ENCODE results near the gene EXTL2.
"Not testable (repeated sequence)": the region's sequence is repeated elsewhere in the genome, so short reads cannot be mapped to it uniquely, and the experiment has no call there.

EXTL2 gene

DNA sequence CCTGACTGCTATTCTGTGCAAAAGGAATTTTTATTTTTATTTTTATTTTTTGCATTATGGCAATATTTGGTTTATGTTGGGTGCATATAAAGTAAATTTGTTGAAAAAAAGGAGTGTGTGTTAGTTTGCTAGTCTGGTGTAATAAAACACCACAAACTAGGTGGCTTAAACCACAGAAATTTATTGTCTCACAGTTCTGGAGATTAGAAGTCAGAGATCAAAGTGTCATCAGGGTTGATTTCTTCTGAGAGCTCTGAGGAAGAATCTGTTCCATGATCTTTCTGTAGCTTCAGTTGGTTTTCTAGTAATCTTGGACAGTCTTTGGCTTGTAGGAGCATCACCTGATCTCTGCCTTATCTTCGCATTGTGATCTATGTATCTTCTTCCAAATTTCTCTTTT is 7.7 kb upstream of the EXTL2 start:
- no peak for DNase-seq (ENCODE audit: low read depth)

- peak; percentile 12 for DNase-seq (ENCODE audit: low read depth)
Measured at GRCh38 chr1:100896481-100896982, 1.9 kb upstream of the EXTL2 start.

DNA sequence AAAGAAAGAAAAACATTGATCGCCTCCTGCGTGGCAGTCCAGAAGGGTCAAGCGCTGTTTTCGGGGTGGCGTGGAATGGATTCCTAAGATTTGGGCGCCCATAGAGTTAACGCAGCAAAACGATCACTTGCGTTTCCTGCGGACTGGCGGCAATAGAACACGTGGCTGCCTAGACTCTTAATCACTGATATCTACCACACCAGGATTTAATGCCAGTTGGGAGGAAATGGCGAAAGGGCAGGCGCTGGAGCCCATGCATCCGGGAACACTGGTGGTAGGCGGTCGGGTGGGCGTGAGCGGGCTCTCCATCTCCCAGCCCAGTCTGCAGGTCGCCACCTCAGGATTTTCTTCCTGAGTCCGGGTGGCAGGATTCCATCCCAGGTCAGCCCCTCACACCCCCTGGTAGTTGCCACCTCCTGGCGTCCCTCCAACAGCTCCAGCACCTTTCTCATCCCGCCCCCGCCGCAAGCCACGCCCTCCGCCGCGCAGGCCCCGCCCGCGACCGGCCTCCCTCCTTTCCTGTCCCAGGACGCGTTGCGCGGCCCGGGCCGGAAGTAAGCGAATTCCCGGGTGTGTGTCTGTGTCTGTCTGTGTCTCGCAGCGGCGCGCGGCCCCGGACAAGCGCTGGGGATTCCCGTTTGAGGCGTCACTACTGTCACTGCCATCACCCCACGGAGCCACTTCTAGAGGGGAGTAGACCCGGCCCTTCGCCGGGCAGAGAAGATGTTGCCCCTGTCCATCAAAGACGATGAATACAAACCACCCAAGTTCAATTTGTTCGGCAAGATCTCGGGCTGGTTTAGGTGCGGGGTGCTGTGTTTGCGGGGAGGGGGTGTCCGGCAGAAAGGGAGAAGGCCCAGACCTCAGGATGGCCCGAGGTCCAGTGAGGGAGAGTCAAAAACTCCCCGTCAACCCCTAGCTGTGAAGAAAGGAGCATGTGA is 1.2 kb upstream of the EXTL2 start, which contains the start of gene SLC30A7:
Gene SLC30A7, plus strand, starts transcription at position 551 of the 941 bp plus-strand sequence. Its CDS starts 173 bp downstream, at position 724.
- DNase-seq (ENCODE audit: low read depth), result peak; percentile 97

DNA sequence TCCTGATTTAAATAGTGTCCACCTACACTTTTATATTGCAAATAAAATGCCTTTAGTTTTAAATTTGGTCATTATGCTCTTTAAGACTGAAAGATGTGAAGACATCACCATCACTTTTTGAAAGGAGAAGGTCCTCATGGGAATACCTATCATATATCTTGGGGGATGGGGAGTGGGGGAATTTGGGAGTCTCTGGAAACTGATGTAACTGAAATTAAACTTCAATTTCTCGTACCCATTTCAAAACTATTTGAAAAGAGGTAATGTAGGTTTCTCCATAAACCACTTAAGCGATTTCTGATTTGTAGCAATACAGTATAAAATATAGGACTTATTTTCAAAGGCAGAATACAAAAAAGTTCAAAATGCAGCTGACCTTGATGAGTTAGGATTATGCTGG is 924 bp downstream of the EXTL2 start:
- no peak for DNase-seq (ENCODE audit: low read depth)

- no peak for DNase-seq (ENCODE audit: low read depth)
Measured at GRCh38 chr1:100892554-100892953, 2.1 kb downstream of the EXTL2 start.

DNA sequence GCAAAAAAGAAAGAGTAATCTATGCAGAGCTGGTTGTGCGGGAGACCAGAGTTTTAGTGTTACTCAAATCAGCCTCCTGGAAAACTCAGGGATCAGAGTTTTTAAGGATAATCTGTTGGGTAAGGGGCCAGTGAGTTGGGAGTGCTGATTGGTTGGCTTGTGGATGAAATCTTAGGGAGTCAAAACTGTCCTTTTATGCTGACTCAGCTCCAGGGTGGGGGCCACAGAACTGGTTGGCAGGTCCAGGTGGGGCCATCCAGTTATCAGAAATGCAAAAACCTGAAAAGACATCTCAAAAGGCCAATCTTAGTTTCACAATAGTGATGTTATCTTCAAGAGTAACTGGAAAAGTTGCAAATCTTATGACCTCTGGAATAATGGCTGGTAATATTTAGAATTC is 3.3 kb downstream of the EXTL2 start:
- no peak for DNase-seq (ENCODE audit: low read depth)

- DNase-seq (ENCODE audit: low read depth), result not testable (repeated sequence)
Measured at GRCh38 chr1:100889869-100890482, 4.7 kb downstream of the EXTL2 start.

DNA sequence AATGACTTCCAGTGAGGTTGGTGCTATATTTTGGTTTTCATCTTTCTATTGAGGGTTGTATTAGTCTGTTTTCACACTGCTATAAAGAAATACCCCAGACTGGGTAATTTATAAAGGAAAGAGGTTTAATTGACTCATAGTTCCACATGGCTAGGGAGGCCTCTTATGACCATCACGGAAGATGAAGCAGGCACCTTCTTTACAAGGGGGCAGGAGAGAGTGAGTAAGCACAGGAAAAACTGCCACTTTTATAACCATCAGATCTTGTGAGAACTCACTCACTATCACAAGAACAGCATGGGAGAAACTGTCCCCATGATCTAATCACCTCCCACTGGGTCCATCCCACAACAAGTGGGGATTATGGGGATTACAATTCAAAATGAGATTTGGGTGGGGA is 5.6 kb downstream of the EXTL2 start:
- DNase-seq (ENCODE audit: low read depth), result not testable (repeated sequence)

DNA sequence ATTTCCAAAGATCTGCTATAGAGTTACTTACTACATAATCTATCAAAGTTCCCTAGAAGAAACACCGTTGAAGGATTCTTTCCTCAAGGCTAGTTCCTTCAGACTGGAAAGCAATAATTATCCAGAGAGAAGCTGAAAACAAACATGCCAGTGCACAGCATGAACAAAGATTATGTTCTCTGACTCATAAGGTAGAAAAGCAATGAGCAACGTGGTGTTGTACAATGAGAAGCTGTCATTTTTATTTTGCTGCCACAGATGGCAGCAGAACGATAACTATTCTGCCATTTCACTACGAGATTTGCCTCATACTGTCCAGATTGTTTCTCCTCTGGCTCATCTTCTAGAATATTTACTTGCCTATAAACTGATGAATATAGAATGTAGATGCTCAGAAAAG is 10.7 kb downstream of the EXTL2 start:
- DNase-seq (ENCODE audit: low read depth), result no peak

DNA sequence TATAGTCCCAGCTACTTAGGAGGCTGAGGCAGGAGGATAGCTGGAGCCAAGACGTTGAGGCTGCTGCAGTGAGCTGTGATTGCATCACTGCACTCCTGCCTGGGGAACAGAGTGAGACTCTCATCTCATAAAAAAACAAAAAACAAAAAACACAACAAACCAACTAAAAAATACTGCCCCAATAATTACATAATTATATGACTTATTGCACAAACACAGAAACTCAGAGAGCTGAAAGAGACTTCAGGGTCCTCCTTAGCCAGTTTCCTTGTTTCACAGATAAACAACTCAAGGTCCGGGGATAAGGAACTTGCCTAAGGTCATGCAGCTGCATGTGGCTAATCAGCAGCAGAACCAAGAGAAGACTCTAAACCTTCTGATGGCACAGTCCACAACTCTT is 11.9 kb downstream of the EXTL2 start:
- no peak for DNase-seq (ENCODE audit: low read depth)

DNA sequence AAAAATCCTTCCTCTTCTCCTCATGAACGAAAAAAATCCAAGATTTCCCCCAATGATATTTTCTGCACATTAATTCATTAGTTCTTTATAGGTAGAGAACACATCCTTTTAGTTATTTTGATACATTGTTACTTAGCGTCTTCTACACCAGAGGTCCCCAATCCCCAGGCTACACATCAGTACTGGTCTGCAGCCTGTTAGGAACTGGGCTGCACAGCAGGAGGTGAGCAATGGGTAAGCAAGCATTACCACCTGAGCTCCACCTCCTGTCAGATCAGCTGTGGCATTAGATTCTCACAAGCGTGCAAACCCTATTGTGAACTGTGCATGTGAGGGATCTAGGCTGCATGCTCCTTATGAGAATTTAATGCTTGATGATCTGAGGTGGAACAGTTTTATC is 13.0 kb downstream of the EXTL2 start:
- no peak for DNase-seq (ENCODE audit: low read depth)

GRCh38 chr1:100879422-100879821 is 15.2 kb downstream of the EXTL2 start:
- DNase-seq (ENCODE audit: low read depth), result no peak

GRCh38 chr1:100876291-100876690 is 18.4 kb downstream of the EXTL2 start:
- no peak for DNase-seq (ENCODE audit: low read depth)

DNA sequence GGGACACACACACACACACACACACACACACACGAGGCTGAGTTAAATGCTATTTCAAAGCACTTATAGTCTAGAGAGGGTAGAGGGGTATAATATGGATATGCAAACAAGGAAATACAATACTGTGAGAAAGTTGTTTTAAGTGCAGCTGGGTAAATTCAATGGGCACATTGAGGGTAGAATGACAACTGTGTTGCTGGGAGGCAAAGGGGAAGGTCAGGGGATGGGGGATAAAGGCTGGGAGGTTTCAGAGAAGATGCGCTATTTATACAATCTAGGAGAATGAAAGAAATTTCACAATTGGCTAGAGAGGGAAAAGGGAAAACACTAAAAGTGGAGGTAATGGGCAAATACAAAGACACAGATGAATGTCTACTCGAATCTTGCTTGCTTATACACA is 19.4 kb downstream of the EXTL2 start:
- no peak for DNase-seq (ENCODE audit: low read depth)

DNA sequence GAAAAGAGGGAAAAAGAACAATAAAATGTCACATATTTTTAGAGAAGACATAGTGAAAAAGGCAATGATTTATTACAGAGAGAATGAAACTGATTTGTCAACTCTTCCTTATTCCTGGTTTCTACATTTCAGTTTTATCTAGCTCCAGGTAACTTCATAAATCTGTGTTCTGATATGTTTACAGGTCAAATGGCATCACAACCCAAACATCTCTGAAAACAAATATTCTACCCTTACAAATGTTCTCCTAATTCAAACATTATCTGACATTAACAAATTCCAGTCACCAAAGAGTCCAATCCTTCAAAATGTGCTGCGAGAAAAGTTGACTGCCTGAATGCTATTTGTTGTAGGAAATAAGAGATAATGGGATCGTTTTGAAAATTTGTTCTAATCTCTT is 20.2 kb downstream of the EXTL2 start:
- DNase-seq (ENCODE audit: low read depth), result no peak

- DNase-seq (ENCODE audit: low read depth), result no peak
Measured at GRCh38 chr1:100869996-100870395, 24.6 kb downstream of the EXTL2 start.

DNA sequence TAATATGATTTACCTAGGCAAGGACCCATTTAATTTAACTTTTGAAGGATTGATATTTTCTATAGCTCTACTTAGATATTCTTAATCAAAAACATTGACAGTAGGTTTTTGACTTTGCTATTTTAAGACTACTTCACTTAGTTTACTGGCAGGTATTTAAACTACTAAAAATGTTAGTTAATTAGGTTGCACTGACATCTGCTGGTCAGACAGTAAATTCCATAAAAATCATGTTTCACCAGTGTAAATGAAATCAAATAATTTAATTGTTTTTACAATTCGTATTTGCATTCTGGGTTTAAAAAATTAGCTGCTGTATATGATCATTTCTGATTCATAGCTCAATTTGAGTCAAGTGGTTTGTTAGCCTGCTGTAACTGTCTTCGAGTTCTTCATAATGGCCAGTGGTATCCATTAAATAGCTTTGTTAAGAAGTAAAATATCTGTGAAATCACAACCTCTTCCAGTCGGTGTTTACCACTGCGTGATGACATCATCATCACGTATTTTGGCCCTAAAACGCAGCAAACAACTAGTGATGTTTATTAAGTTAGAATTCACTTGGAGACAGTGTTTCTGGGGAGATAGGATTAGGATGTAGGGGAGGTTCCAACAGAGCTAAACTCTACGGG is 26.2 kb downstream of the EXTL2 start:
- DNase-seq (ENCODE audit: low read depth), result no peak

DNA sequence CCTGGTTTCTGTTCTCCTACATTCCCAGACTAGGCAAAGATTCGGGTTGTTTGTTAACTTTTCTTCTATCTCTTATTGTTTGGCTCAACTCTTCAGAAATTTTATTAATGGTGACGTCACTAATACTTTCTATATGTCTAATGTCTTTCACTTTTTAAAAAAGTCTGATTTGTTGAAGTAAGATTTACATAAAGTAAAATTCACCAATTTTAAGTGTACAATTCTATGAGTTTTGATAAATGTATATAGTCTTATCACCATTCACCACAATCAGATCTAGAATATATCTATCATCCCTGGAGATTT is 27.8 kb downstream of the EXTL2 start:
- DNase-seq (ENCODE audit: low read depth), result no peak

DNA sequence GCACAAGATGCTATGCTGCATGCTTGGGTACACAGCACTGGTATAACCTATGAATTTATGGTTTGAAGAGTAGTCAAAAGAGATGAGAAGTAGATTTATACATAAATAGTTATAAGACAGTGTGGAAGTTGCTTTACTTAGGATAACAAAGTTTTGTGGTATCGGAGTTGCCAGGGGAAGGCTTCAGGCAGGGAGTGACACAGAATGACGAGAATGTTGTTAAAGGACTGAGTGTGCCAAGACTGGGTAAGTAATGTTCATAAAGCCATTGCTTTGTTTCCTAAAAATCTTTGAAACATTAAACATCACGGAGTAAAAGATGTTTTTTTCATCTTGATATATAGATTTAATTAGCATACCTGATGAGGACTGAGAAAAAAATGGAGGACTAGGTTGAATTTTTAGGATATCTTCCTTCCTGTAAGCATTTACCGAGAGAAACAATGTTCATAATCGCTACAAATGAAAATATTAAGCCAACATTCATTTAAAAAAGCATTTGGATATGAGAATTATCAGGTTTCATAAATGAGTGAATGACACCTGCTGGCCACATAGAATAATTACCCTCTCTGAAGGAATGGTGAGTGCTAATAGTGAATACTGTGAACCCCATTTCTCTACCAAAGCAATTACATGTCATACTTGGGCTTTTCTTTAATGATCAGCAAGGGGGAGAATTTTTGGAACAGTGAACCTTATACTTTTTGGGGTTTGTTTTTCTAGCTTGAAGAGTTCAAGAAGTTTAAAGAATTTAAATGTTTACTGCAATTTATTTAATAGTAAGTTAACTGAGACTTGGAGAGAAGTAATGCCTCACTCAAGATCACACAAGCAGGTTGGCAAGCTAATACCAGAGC is 28.4 kb downstream of the EXTL2 start:
- DNase-seq (ENCODE audit: low read depth), result no peak

- DNase-seq (ENCODE audit: low read depth), result no peak
Measured at GRCh38 chr1:100862591-100862990, 32.1 kb downstream of the EXTL2 start.

- no peak for DNase-seq (ENCODE audit: low read depth)
Measured at GRCh38 chr1:100861379-100861778, 33.3 kb downstream of the EXTL2 start.

GRCh38 chr1:100860397-100860991 is 34.1 kb downstream of the EXTL2 start:
- DNase-seq (ENCODE audit: low read depth), result no peak
